DMS 273 treated with DMSO at 0.1 percent for 48 hours (cell line): ENCODE measurements around the gene CHMP3.

Experiments
- DNase-seq: peaks from one replicate; lab custom pipeline; 2025; lab: John Stamatoyannopoulos, UW

The CHMP3 gene

DNA sequence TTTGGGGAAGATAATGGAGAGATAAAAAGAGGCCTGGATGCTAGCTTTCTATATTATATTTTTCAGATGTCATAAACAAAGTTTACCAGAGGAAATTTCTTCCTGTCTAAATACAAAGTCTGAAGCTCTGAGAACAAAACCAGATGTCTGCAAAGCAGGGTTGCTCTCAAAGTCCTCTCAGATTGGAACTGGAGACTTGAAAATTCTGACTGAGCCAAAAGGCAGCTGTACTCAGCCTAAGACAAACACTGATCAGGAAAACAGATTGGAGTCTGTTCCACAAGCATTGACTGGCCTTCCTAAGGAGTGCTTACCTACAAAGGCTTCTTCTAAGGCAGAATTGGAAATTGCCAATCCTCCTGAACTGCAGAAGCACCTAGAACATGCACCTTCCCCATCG lies 96.9 kb downstream of the CHMP3 start:
- DNase-seq, result no peak

- DNase-seq, result no peak
These were observed 98.6 kb downstream of the CHMP3 start for GRCh38 chr2:86464652-86465051.

GRCh38 chr2:86461042-86461743 lies 102.0 kb downstream of the CHMP3 start:
- DNase-seq, result no peak

DNA sequence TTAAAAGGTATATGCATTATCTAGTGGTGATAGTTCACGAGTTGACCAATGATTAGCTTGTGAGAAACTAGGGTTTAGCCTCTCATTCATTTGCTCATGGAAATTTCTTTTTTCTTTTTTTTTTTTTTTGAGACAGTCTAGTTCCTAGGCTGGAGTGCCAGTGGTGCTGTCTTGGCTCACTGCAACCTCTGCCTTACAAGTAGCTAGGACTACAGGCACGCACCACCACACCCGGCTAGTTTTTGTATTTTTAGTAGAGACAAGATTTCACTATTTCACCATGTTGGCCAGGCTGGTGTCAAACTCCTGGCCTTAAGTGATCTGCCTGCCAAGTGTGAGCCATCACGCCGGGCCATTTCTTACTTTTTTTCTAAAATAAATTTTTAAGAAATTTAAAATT lies 108.1 kb downstream of the CHMP3 start:
- DNase-seq, result no peak

GRCh38 chr2:86454238-86454637 lies 109.0 kb downstream of the CHMP3 start:
- no peak for DNase-seq

- no peak for DNase-seq
These were observed 109.4 kb downstream of the CHMP3 start for GRCh38 chr2:86453836-86454235.
